HCT116 (cell line): ENCODE results near the gene TRMT11. TPM values are rescaled to one million over a fixed set of nuclear protein-coding genes. Genes with fewer than 3 reads are reported as not detected.

ENCODE experiments used
- ATAC-seq: fragments of 200-7000 bp; cut with Tn5 transposase; 2 replicates; pipeline ENCODE4 v1.9.1; 2020; ENCODE audit warnings: mild to moderate bottlenecking, moderate library complexity
- BruUV-seq: library from RNA; stranded (reverse); fragments of 400-500 nt; replicated peaks from 2 replicates; lab custom pipeline; 2021; lab: Mats Ljungman, UMichigan
- CTCF ChIA-PET: fragments of 300-600 bp; sonication (Branson Sonifier 250); formaldehyde crosslinking; loops from one replicate; lab custom pipeline; 2021; ENCODE audit warnings: antibody characterized with exemption; lab: Charles Lee
- POLR2A ChIA-PET: fragments of 300-600, 350-600 bp; sonication (Branson Sonifier 250); formaldehyde crosslinking; loops from one replicate; lab custom pipeline; 2021; ENCODE audit warnings: antibody characterized with exemption; lab: Charles Lee
- RAD21 ChIA-PET, 2 experiments: fragments of 300-600 bp; sonication (Branson Sonifier 250); formaldehyde crosslinking; loops; one replicate each; lab custom pipeline; 2023; ENCODE audit warnings: low total read pairs in 2 of 2; ENCODE audit not compliant: uncharacterized antibody in 2 of 2, unreplicated experiment in 2 of 2, low non-redundant PET in 1 of 2; lab: Charles Lee
- DNase-seq: peaks from one replicate; pipeline ENCODE4 v3.0.0-alpha.2; 2010; ENCODE audit warnings: low read depth, low spot score
- H2AFZ ChIP-seq: fragments of 200-600 bp; shearing (Covaris generic), sonication (generic); 2 replicates; pipeline ENCODE4 v1.6.1; 2017; ENCODE audit warnings: low read depth, mixed run types, mixed read lengths, antibody characterized with exemption, low read length; ENCODE audit not compliant: poor library complexity, severe bottlenecking
- H3K27ac ChIP-seq: 2 replicates; pipeline ENCODE4 v1.5.1; 2012; ENCODE audit warnings: low read depth, low read length
- H3K27me3 ChIP-seq: fragments of 200-600 bp; sonication (generic); 2 replicates; pipeline ENCODE4 v1.6.1; 2016; ENCODE audit warnings: mixed run types, low read length, mixed read lengths; ENCODE audit not compliant: insufficient read depth
- H3K36me3 ChIP-seq, 2 experiments: fragments of 200-500 bp in 1 of 2; fragments of 200-600 bp in 1 of 2; sonication (Bioruptor generic) in 1 of 2; sonication (generic) in 1 of 2; 2 replicates each; pipeline versions ENCODE4 v1.5.1 to v1.6.1; 2014 to 2016; ENCODE audit warnings: low read length in 2 of 2, inconsistent platforms in 1 of 2, mixed read lengths in 1 of 2, mixed run types in 1 of 2; ENCODE audit not compliant: insufficient read depth in 2 of 2, control insufficient read depth in 1 of 2
- H3K4me1 ChIP-seq, 2 experiments: fragments of 200-600 bp in 1 of 2; sonication (generic) in 1 of 2; 2 replicates each; pipeline versions ENCODE4 v1.5.1 to v1.6.1; 2012 to 2017; ENCODE audit warnings: low read length in 2 of 2, inconsistent platforms in 1 of 2, mild to moderate bottlenecking in 1 of 2, mixed read lengths in 1 of 2, mixed run types in 1 of 2, moderate library complexity in 1 of 2; ENCODE audit not compliant: insufficient read depth in 2 of 2, control insufficient read depth in 1 of 2
- H3K4me2 ChIP-seq: fragments of 200-600 bp; sonication (generic); 2 replicates; pipeline ENCODE4 v1.6.1; 2017; ENCODE audit warnings: mixed run types, low read length, mixed read lengths
- H3K4me3 ChIP-seq, 2 experiments: fragments of 200-600 bp in 1 of 2; sonication (generic) in 1 of 2; replicated peaks in 1 of 2; 2 replicates each; pipeline ENCODE4 v1.5.1; 2011 to 2016; ENCODE audit warnings: low read length in 2 of 2, control low read depth in 1 of 2, low read depth in 1 of 2, mild to moderate bottlenecking in 1 of 2, mixed read lengths in 1 of 2, mixed run types in 1 of 2
- H3K79me2 ChIP-seq: fragments of 200-600 bp; sonication (generic); 2 replicates; pipeline ENCODE4 v1.6.1; 2017; ENCODE audit warnings: mild to moderate bottlenecking, mixed run types, low read length, moderate library complexity, mixed read lengths; ENCODE audit not compliant: insufficient read depth
- H3K9ac ChIP-seq: fragments of 200-600 bp; sonication (generic); 2 replicates; pipeline ENCODE4 v1.6.1; 2016; ENCODE audit warnings: low read length, mixed read lengths
- H3K9me2 ChIP-seq: fragments of 200-600 bp; sonication (generic), shearing (Covaris generic); 2 replicates; pipeline ENCODE4 v1.6.1; 2017; ENCODE audit warnings: mixed run types, mild to moderate bottlenecking, moderate library complexity; ENCODE audit not compliant: insufficient read depth
- H3K9me3 ChIP-seq, 2 experiments: fragments of 200-500 bp in 1 of 2; fragments of 200-600 bp in 1 of 2; sonication (Bioruptor generic) in 1 of 2; sonication (generic) in 1 of 2; 2 replicates each; pipeline ENCODE4 v1.6.1; 2014 to 2017; ENCODE audit warnings: low read length in 2 of 2, mixed read lengths in 2 of 2, inconsistent platforms in 1 of 2, low read depth in 1 of 2, mild to moderate bottlenecking in 1 of 2, mixed run types in 1 of 2, moderate library complexity in 1 of 2; ENCODE audit not compliant: control insufficient read depth in 1 of 2, insufficient read depth in 1 of 2
- H4K20me1 ChIP-seq: fragments of 200-600 bp; sonication (generic), shearing (Covaris generic); 2 replicates; pipeline ENCODE4 v1.6.1; 2017; ENCODE audit warnings: mixed run types, mild to moderate bottlenecking, moderate library complexity; ENCODE audit not compliant: insufficient read depth
- ATF3 ChIP-seq: IDR thresholded peaks from 2 replicates; pipeline ENCODE4 v1.6.1; 2012
- CBX3 ChIP-seq: IDR thresholded peaks from 2 replicates; pipeline ENCODE4 v1.6.1; 2012; ENCODE audit warnings: low read depth
- CEBPB ChIP-seq: IDR thresholded peaks from 2 replicates; pipeline ENCODE4 v1.6.1; 2012; ENCODE audit warnings: low read depth
- EZH2phosphoT487 ChIP-seq: fragments of 200-600 bp; IDR thresholded peaks from 2 replicates; pipeline ENCODE4 v1.6.1; 2018; ENCODE audit warnings: antibody characterized with exemption, borderline replicate concordance
- JUND ChIP-seq: IDR thresholded peaks from 2 replicates; pipeline ENCODE4 v1.6.1; 2012
- POLR2A ChIP-seq: IDR thresholded peaks from 2 replicates; pipeline ENCODE4 v1.7.0; 2011; ENCODE audit warnings: borderline replicate concordance; ENCODE audit not compliant: insufficient read depth, insufficient read length; ENCODE audit errors: extremely low read depth
- REST ChIP-seq: IDR thresholded peaks from 2 replicates; pipeline ENCODE4 v1.6.1; 2012; ENCODE audit warnings: low read depth
- SP1 ChIP-seq: IDR thresholded peaks from 2 replicates; pipeline ENCODE4 v1.6.1; 2012; ENCODE audit warnings: low read depth
- ZBTB33 ChIP-seq: IDR thresholded peaks from 2 replicates; pipeline ENCODE4 v1.6.1; 2011; ENCODE audit warnings: mild to moderate bottlenecking, low read length, moderate library complexity; ENCODE audit not compliant: insufficient replicate concordance; ENCODE audit errors: extremely low read depth
- ZNF274 ChIP-seq: fragments of 200-500 bp; sonication (Bioruptor generic); IDR thresholded peaks from 2 replicates; pipeline ENCODE4 v1.6.1; 2014; ENCODE audit warnings: mild to moderate bottlenecking, low read depth, low read length, inconsistent platforms
- intact Hi-C: fragments of 100-400 bp; cut with micrococcal nuclease; formaldehyde crosslinking; loops from 2 replicates; pipeline ENCODE4 v1.10.0; 2022
- total RNA-seq: library from RNA; stranded (reverse); gene quantifications from one replicate; pipeline ENCODE4 v1.2.1, GENCODE V29; 2021; ENCODE audit not compliant: unreplicated experiment

TRMT11 gene
- total RNA-seq, 1 experiment from 2014 or later, result 41.8 TPM

DNA sequence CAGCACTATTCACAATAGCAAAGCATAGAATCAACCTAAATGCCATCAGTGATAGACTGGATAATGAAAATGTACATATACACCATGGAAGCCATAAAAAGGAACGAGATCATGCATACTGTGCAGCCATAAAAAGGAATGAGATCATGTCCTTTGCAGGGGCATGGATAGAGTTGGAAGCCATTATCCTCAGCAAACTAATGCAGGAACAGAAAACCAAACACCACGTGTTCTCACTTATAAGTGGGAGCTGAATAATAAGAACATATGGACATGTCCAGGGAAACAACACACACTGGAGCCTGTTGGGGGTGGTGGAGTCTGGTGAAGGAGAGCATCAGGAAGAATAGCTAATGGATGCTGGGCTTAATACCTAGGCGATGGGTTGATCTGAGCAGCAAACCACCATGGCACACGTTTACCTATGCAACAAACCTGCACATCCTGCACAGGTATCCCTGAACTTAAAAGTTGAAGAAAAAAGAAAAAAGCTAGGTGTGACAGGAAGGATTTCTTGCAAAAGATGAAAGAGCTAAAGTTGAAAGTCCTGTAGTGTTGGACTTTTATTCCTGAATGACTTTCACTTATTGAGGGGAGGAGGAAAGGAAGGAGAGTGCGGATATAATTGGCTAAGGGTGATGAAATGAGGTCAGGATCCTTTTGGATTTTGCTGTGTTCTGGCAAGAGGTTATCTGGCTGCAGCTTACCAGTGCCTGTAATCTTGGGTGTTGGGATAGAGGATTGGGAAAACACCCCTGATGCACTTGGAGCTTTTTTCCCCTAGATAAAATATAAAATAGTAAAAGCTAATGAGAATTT lies 8.5 kb downstream of the TRMT11 start:
- ChIA-PET POLR2A (interaction anchor here (1.3 kb wide), 1 partner anchor 9 kb away, joined by 4 read pairs; the partner anchor contains the start of gene TRMT11), CTCF (interaction anchor here (0.8 to 2.1 kb wide), 7 partner anchors 9 to 1196 kb away, joined by 3 to 10 read pairs (median 4); partner anchors contain the start of gene TRMT11), RAD21 (no interaction called here)
- Histone ChIP-seq H3K27ac (no peak overlapping the region), H2AFZ (no peak overlapping the region), H3K9me2 (no peaks in the 10 kb centered on the region), H3K27me3 (no peaks in the 10 kb centered on the region), H3K36me3 (peaks cover 5 to 26% of the 10 kb centered on the region in 2 experiments; a peak in 3 of 4 replicates), H4K20me1 (peaks cover 29% of the 10 kb centered on the region), H3K9me3 (no peaks in the 10 kb centered on the region), H3K9ac (no peak overlapping the region), H3K4me2 (no peak overlapping the region), H3K4me3 (no peak overlapping the region), H3K4me1 (peaks cover 0 to 3% of the 10 kb centered on the region in 2 experiments; a peak in 1 of 4 replicates), H3K79me2 (peaks cover 88% of the 10 kb centered on the region)
- TF ChIP-seq JUND, result no peak
- no peak for TF ChIP-seq EZH2phosphoT487
- no peak for TF ChIP-seq ZBTB33
- TF ChIP-seq CEBPB, result no peak
- TF ChIP-seq CBX3, result no peak
- no peak for TF ChIP-seq POLR2A
- TF ChIP-seq ZNF274, result no peak
- TF ChIP-seq SP1, result no peak
- TF ChIP-seq ATF3, result no peak
- no peak for TF ChIP-seq REST
- no TSS peak for BruUV-seq
- no peak for DNase-seq
- no peak for ATAC-seq
- intact Hi-C loops, result loop anchor here (5.0 to 10.0 kb wide), 3 partner anchors 317 to 662 kb away; partner anchors contain the start of gene CENPW
